Chondrocyte (in vitro differentiated cells): Measurements from ENCODE around the gene EGR2. TPM values are rescaled to one million over a fixed set of nuclear protein-coding genes. Genes with fewer than 3 reads are reported as not detected.
"Not testable (repeated sequence)": the region's sequence is repeated elsewhere in the genome, so short reads cannot be mapped to it uniquely, and the experiment has no call there.

Experiments
- DNase-seq: peaks from one replicate; pipeline ENCODE4 v3.0.0; 2021; ENCODE audit warnings: mixed read lengths, low spot score
- H3K27ac Mint-ChIP-seq: one replicate; pipeline ENCODE4 v1.8.0; 2021; ENCODE audit warnings: mild to moderate bottlenecking, moderate library complexity, mixed read lengths; ENCODE audit not compliant: unreplicated experiment
- H3K27me3 Mint-ChIP-seq: 2 replicates; pipeline ENCODE4 v1.8.0; 2021; ENCODE audit warnings: low read depth, mixed read lengths
- H3K36me3 Mint-ChIP-seq: 2 replicates; pipeline ENCODE4 v1.8.0; 2021; ENCODE audit warnings: low read depth, mixed read lengths
- H3K4me1 Mint-ChIP-seq: 2 replicates; pipeline ENCODE4 v1.8.0; 2021; ENCODE audit warnings: low read depth, mild to moderate bottlenecking, mixed read lengths
- H3K4me3 Mint-ChIP-seq: one replicate; pipeline ENCODE4 v1.8.0; 2021; ENCODE audit warnings: mild to moderate bottlenecking, moderate library complexity, mixed read lengths; ENCODE audit not compliant: unreplicated experiment
- H3K9me3 Mint-ChIP-seq: 2 replicates; pipeline ENCODE4 v1.8.0; 2021; ENCODE audit warnings: low read depth, mixed read lengths
- CTCF ChIP-seq: fragments of 200-600 bp; sonication (generic); IDR thresholded peaks from 2 replicates; pipeline ENCODE4 v1.5.0; 2021; ENCODE audit warnings: antibody characterized with exemption, mild to moderate bottlenecking, moderate library complexity
- total RNA-seq: library from RNA; stranded (reverse); gene quantifications from 3 replicates; pipeline ENCODE4 v1.2.1, GENCODE V29; 2021

EGR2 gene
- total RNA-seq, 1 donor from 2014 or later, result 11.7 TPM

DNA sequence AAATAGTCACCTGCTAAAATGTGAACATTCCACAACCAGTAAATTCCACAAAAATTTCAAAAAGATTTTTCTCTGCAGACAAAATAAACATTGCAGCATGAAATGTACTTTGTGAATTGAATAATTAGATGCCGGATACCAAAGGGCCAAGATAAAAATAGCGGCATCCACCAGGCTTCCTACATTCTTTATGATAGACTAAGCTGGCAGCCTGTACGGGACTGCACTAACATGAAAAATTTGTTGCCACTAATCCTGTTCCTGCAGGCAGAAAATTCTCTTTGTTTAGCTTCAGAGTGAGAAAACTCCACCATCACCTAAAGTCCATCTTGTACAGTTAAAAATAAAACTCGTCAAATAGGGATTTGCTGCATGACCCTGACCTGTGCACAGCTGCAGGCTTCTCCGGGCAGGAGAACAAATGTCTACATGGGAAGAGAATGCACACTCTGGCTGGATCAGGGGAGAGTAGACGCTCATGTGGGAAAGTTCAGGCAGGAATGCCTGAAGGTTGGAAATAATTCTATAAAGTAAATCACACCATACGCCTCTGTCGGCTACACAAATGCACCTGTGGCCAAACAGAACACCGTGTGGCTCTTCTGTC is 27.2 kb downstream of the EGR2 start:
- DNase-seq, result no peak

GRCh38 chr10:62788285-62788684 is 27.9 kb downstream of the EGR2 start:
- not testable (repeated sequence) for H3K4me3 Mint-ChIP-seq
- peaks cover 67% of the 10 kb centered on the region for H3K4me1 Mint-ChIP-seq

More for the DNA sequence above, 27.2 kb downstream of the EGR2 start:
- Mint-ChIP-seq H3K27me3 (no peaks in the 10 kb centered on the region), H3K36me3 (peaks cover 17% of the 10 kb centered on the region), H3K4me1 (peaks cover 72% of the 10 kb centered on the region), H3K9me3 (peaks cover 26% of the 10 kb centered on the region), H3K27ac (peak overlapping the region; percentile 90), H3K4me3 (peak overlapping the region; percentile 40)
- TF ChIP-seq CTCF, result no peak

GRCh38 chr10:62784537-62784936 is 31.6 kb downstream of the EGR2 start:
- H3K27me3 Mint-ChIP-seq, DNase-seq, H3K4me3 Mint-ChIP-seq, H3K27ac Mint-ChIP-seq: not testable (repeated sequence)
- H3K9me3 Mint-ChIP-seq, result peaks cover 29% of the 10 kb centered on the region
- H3K36me3 Mint-ChIP-seq, result peaks cover 20% of the 10 kb centered on the region
- H3K4me1 Mint-ChIP-seq, result peaks cover 29% of the 10 kb centered on the region

More at GRCh38 chr10:62788285-62788684, 27.9 kb downstream of the EGR2 start:
- H3K27me3 Mint-ChIP-seq, DNase-seq: not testable (repeated sequence)
- Mint-ChIP-seq H3K27ac (peak overlapping the region; percentile 90), H3K36me3 (peaks cover 20% of the 10 kb centered on the region), H3K9me3 (peaks cover 29% of the 10 kb centered on the region)

- H3K9me3 Mint-ChIP-seq, result peaks cover 10% of the 10 kb centered on the region
- H3K36me3 Mint-ChIP-seq, result peaks cover 6% of the 10 kb centered on the region
- H3K4me3 Mint-ChIP-seq, result no peak overlapping the region
- TF ChIP-seq CTCF, result no peak
- H3K4me1 Mint-ChIP-seq, result no peaks in the 10 kb centered on the region
- no peaks in the 10 kb centered on the region for H3K27me3 Mint-ChIP-seq
- no peak overlapping the region for H3K27ac Mint-ChIP-seq
- DNase-seq, result no peak
Measured at GRCh38 chr10:62779487-62780248, 36.5 kb downstream of the EGR2 start.

GRCh38 chr10:62778125-62778524 is 38.0 kb downstream of the EGR2 start:
- Mint-ChIP-seq H3K27ac (no peak overlapping the region), H3K9me3 (no peaks in the 10 kb centered on the region), H3K4me3 (no peak overlapping the region), H3K36me3 (no peaks in the 10 kb centered on the region), H3K27me3 (no peaks in the 10 kb centered on the region), H3K4me1 (no peaks in the 10 kb centered on the region)
- no peak for TF ChIP-seq CTCF
- DNase-seq, result no peak

DNA sequence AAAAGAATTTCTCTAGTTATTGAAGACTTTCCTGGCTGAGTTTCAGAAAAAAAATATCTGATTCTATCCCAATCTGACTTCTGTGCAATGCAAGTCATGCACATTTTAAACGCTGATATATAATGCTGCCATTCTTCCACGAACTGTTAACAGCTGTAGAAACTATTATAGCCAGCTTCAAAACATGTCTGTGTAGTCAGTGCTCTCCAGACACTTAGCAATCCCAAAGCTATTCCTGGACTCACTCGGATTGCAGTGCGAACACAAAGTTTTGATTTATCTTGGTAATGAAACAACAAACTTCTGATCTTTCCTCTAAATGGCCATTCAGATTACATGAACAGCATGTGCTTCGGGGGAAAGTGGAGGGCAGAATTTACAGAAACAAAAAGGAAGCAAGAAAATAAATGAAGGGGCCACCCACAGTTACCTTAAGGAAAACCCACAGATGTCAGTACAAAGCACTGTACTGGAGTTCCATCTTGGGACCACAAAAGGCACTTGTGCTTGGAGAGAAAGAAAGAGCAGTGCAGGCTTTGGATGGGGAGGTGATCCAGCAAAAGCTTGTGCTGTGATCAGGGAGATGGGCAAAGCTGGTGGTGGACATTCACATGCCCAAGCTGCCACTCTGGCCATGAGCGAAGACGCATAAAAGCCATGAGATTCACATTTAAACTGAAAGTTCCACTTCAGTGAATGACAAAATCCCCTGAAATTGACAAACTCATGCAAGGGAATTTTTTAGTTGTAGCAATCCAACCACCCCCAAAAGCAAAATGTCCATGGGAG is 43.8 kb downstream of the EGR2 start:
- Mint-ChIP-seq H3K36me3 (peaks cover under 1% of the 10 kb centered on the region), H3K27ac (peak overlapping the region; percentile 72), H3K27me3 (no peaks in the 10 kb centered on the region), H3K4me3 (peak overlapping the region; percentile 52), H3K9me3 (no peaks in the 10 kb centered on the region), H3K4me1 (peaks cover 23% of the 10 kb centered on the region)
- no peak for DNase-seq
- TF ChIP-seq CTCF, result no peak
